Spleen (tissue), 11 donors: Measurements from ENCODE around the gene GDF15. TPM values are rescaled to one million over a fixed set of nuclear protein-coding genes. Genes with fewer than 3 reads are reported as not detected.
A peak's percentile ranks its signal among the peaks of the same experiment; 100 is the strongest.

Experiments
- DNase-seq: peaks from one replicate; pipeline ENCODE4 v3.0.0-alpha.2; 2020
- H3K27ac ChIP-seq, 8 donors: fragments of 200-600 bp; sonication (generic) in 7 of 8; 1 replicate in 4 of 8; 2 replicates in 4 of 8; pipeline versions ENCODE4 v1.5.0 to v1.8.0; 2016 to 2021; ENCODE audit warnings: inconsistent platforms in 4 of 8, mild to moderate bottlenecking in 4 of 8, moderate library complexity in 1 of 8
- H3K27me3 ChIP-seq, 7 donors: fragments of 200-600 bp; sonication (generic) in 6 of 7; replicated peaks in 1 of 7; 1 replicate in 4 of 7; 2 replicates in 3 of 7; pipeline versions ENCODE4 v1.5.0 to v1.8.0; 2016 to 2021; ENCODE audit warnings: inconsistent platforms in 3 of 7, mild to moderate bottlenecking in 1 of 7
- H3K36me3 ChIP-seq, 6 donors: fragments of 200-600 bp; sonication (generic) in 5 of 6; 1 replicate in 4 of 6; 2 replicates in 2 of 6; pipeline versions ENCODE4 v1.5.0 to v1.8.0; 2016 to 2021; ENCODE audit warnings: inconsistent platforms in 2 of 6
- H3K4me1 ChIP-seq, 6 donors: fragments of 200-600 bp; sonication (generic) in 5 of 6; 1 replicate in 3 of 6; 2 replicates in 3 of 6; pipeline versions ENCODE4 v1.5.0 to v1.8.0; 2016 to 2021; ENCODE audit warnings: inconsistent platforms in 3 of 6
- H3K4me3 ChIP-seq, 8 donors: fragments of 200-600 bp; sonication (generic) in 7 of 8; 1 replicate in 4 of 8; 2 replicates in 4 of 8; pipeline versions ENCODE4 v1.5.0 to v1.8.0; 2016 to 2021; ENCODE audit warnings: inconsistent platforms in 4 of 8, mild to moderate bottlenecking in 4 of 8, moderate library complexity in 2 of 8
- H3K9me3 ChIP-seq, 8 donors: fragments of 200-600 bp; sonication (generic) in 7 of 8; 1 replicate in 4 of 8; 2 replicates in 4 of 8; pipeline versions ENCODE4 v1.5.0 to v1.8.0; 2016 to 2021; ENCODE audit warnings: inconsistent platforms in 4 of 8
- CTCF ChIP-seq, 11 experiments: fragments of 200-600 bp in 7 of 11; fragments of 450-650 bp in 4 of 11; sonication (generic) in 4 of 11; IDR thresholded peaks in 8 of 11; conservative IDR thresholded peaks in 3 of 11; 1 replicate in 7 of 11; 2 replicates in 4 of 11; pipeline versions ENCODE4 v1.4.0 to v1.8.0; 2016 to 2021; ENCODE audit warnings: antibody characterized with exemption in 11 of 11, inconsistent platforms in 4 of 11, mild to moderate bottlenecking in 1 of 11
- POLR2A ChIP-seq, 3 donors: fragments of 450-650 bp; IDR thresholded peaks; one replicate each; pipeline ENCODE4 v1.5.1; 2017; ENCODE audit warnings: antibody characterized with exemption in 3 of 3, mild to moderate bottlenecking in 1 of 3
- POLR2AphosphoS5 ChIP-seq, 3 donors: sonication (generic); formaldehyde crosslinking; IDR thresholded peaks; one replicate each; pipeline ENCODE4 v1.5.1; 2017; ENCODE audit warnings: antibody characterized with exemption in 3 of 3
- WGBS, 5 donors: extraction: QIAGEN DNeasy Blood & Tissue Kit in 3 of 5; methylation state at CpG; one replicate each; pipeline versions ENCODE4 v1.1.5 to v1.1.7; 2013 to 2018; 5-methylcytosine and 5-hydroxymethylcytosine counted together
- intact Hi-C: fragments of 100-400 bp; cut with DNase I; formaldehyde crosslinking; loops from one replicate; pipeline ENCODE4 v1.15.0; 2023; ENCODE audit warnings: low total_unique reads
- polyA plus RNA-seq, 3 donors: library from polyadenylated mRNA; stranded (reverse); fragments of 200-250 nt; gene quantifications; one replicate each; pipeline ENCODE4 v1.2.1, GENCODE V29; 2013
- total RNA-seq, 7 donors: library from RNA; depleted of rRNA in 3 of 7; stranded (reverse); fragments of >200 nt in 3 of 7; fragmentation: NEBNext Ultra II Directional in 4 of 7; extraction: Animal tissue kit (Norgen Biotek cat#: 25700) in 4 of 7; gene quantifications; one replicate each; pipeline versions ENCODE4 v1.1.0 to v1.2.1, GENCODE V29; 2016 to 2021
- donor health status: healthy with polysubstance abuse.
- donor health status: DM: no; HTN: no; CAD: no; lungs with moderate emphysema.
- donor health status: DM: no; HTN: no; CAD: no.
- donor health status: Bipolar disorder and iron deficiency.
- donor health status: healthy.
- donor health status: DM: no; HTN: no; CAD: no.
- donor health status: DM: yes; HTN: yes; CAD: no.

GDF15 gene
- total and polyA plus RNA-seq, 10 donors, result 0.77 to 34.3 (median 4.3) TPM

DNA sequence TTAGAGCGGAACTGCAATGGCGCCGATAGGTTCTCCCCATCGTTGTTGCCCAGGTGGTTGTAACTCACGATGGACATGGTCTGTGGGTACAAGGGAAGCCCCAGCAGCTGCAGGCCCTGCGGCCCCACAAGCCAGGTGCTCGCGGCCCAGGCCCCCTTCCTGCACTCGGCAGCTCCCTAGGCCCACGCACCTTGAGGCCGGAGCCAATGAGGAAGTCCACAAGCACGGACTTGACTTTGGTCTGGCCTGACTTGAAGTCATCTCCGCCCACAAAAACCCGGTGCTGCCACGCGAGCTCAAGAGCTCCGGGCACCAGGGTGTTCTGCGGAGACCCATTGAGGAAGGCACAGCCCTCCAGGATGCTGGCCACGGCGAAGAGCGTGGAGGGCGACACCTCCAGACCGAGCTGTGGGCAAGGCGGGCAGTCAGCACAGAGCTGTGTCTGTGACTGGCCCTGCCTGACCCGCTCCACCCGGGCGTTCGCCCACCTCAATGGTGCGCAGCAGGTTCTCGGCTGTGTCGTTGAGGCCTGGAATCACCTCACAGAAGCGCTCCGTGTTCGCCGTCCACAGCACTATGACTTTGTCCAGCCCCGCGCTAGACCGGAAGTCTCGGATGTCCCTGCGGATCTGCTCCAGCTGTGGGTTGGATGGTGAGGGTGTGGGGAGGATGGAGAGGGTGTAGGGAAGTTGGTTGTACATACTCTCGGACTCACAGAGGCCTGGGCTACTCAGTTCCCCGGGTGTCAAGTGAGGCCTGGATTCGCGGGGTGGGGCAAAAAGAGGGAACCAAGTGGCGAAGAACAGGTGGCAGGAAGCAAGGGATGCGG lies 50.1 kb downstream of the GDF15 start:
- no peaks in the 10 kb centered on the region for H3K9me3 ChIP-seq
- WGBS, 5 donors, result 69 to 83% (median 80%) methylated on average over 21 to 46 of the region's 46 CpGs
- peaks cover 22 to 96% (median 60%) of the 10 kb centered on the region in 6 donors for H3K4me1 ChIP-seq
- peaks cover 0 to 24% (median 2%) of the 10 kb centered on the region in 6 donors for H3K36me3 ChIP-seq
- H3K4me3 ChIP-seq, result peak overlapping the region in 5 of 8 donors; percentile 61 to 87 (median 64)
- H3K27ac ChIP-seq, result peak overlapping the region in 5 of 8 donors; percentile 13 to 88 (median 82)
- DNase-seq, result peak; percentile 77
- intact Hi-C loops, result no loop called here
- H3K27me3 ChIP-seq, result peaks cover 0 to 36% (median 0%) of the 10 kb centered on the region in 7 donors
- peak in 2 of 3 donors; percentile 5 to 38 for TF ChIP-seq POLR2AphosphoS5 (IDR thresholded peaks at IDR 0.05)
- TF ChIP-seq POLR2A (IDR thresholded peaks at IDR 0.05), result no peak

DNA sequence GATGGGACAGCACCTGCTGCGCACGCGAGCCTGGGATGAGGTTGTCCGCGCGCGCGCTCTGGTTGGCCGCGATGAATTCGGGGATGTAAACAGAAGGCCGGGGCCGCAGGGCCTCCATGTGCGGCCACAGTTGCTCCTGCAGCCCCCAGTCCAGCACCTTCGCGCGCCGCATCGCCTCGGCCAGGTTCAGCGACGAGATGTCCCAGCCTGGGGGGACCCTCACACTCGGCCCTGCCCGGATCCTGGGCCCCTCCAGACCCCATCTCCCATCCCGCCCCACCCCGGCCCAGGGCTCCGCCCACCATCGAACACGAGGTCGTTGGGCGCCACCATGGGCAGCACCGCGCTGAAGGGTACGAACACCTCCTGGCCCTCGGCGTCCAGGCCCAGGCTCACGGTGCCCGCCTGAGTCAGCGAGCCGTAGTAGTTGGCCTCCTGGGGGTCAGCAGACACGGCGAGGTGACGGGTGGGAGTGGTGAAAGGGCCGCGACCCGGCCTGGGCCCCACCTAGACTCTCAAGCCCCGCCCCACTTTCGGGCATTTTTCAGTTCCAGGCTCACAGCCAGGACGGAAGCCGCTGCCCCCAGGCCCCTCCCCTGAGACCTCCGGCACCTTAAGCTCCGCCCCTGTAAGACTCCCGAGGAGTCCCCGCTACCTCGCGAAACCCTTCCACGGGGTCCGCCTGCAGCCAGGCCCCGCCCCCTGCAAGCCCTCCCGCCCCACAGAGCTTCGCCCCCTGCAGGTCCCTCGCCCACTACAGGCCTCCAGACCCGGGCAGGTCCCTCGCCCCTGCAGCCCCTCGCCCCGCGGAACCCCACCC lies 50.9 kb downstream of the GDF15 start:
- TF ChIP-seq POLR2A (IDR thresholded peaks at IDR 0.05) (no peak), POLR2AphosphoS5 (IDR thresholded peaks at IDR 0.05) (peak; percentile 30 to 77 (median 64)), CTCF (IDR thresholded peaks at IDR 0.05 in 8 of 11, conservative IDR thresholded peaks at IDR 0.05 in 3 of 11) (peak in 5 of 11 experiments; percentile 16 to 26 (median 20))
- peak overlapping the region in 7 of 8 donors; percentile 70 to 88 (median 82) for H3K27ac ChIP-seq
- no peaks in the 10 kb centered on the region for H3K9me3 ChIP-seq
- DNase-seq, result peak; percentile 94
- 19 to 25% (median 23%) methylated on average over 45 to 67 of the region's 67 CpGs for WGBS, 5 donors
- intact Hi-C loops, result no loop called here
- peaks cover 22 to 87% (median 60%) of the 10 kb centered on the region in 6 donors for H3K4me1 ChIP-seq
- peaks cover 0 to 18% (median 2%) of the 10 kb centered on the region in 6 donors for H3K36me3 ChIP-seq
- peaks cover 0 to 36% (median 0%) of the 10 kb centered on the region in 7 donors for H3K27me3 ChIP-seq
- peak overlapping the region; percentile 51 to 87 (median 62) for H3K4me3 ChIP-seq

GRCh38 chr19:18437491-18438330 lies 51.8 kb downstream of the GDF15 start, which contains the start of gene ISYNA1:
TSS of gene ISYNA1 (minus strand) at chr19:18438133. CDS start at chr19:18437979, 154 bp downstream.
- Histone ChIP-seq H3K36me3 (peaks cover 0 to 17% (median 2%) of the 10 kb centered on the region in 6 donors), H3K27ac (peak within 1 kb of the TSS; percentile 53 to 88 (median 82)), H3K4me3 (peak within 1 kb of the TSS; percentile 51 to 87 (median 62)), H3K27me3 (peaks cover 0 to 36% (median 0%) of the 10 kb centered on the region in 7 donors), H3K9me3 (no peaks in the 10 kb centered on the region), H3K4me1 (peaks cover 22 to 79% (median 53%) of the 10 kb centered on the region in 6 donors)
- intact Hi-C loops, result no loop called here
- peak; percentile 91 for DNase-seq
- peak; percentile 30 to 79 (median 65) for TF ChIP-seq POLR2AphosphoS5 (IDR thresholded peaks at IDR 0.05)
- TF ChIP-seq CTCF (IDR thresholded peaks at IDR 0.05 in 8 of 11, conservative IDR thresholded peaks at IDR 0.05 in 3 of 11), result peak in 1 of 11 experiments; percentile 4
- no peak for TF ChIP-seq POLR2A (IDR thresholded peaks at IDR 0.05)
- WGBS, 5 donors, result 0 to 1% (median 0%) methylated on average over 2 to 99 of the region's 99 CpGs
